ENCODE results near the gene OSBPL10. TPM values are rescaled to one million over a fixed set of nuclear protein-coding genes. Genes with fewer than 3 reads are reported as not detected.

OSBPL10 gene
- total RNA-seq, 1 donor from 2014 or later = 52.7 TPM

DNA sequence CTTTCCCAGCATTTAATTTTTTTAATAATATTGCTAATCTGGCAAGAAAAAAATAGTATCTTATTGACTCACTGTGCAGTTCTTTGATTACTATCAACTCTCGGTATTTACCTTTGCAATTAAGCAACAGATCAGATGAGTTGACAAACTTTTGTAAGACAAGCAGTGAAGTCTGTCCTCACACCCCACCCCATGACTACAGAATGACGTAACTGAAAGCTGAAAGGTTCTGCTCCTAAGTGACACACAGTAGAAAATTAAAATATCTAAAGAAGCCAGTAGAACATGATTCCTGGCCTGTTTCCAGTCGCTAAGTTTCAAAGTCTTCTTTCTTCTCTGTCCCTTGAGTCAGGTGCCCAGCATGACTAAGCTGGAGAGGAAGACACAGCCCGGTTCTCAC is 312.8 kb downstream of the OSBPL10 start:
- Histone ChIP-seq H3K9me3 (ENCODE audit: insufficient read depth, low read depth, low read length) (no peaks in the 10 kb centered on the region), H4K20me1 (ENCODE audit: insufficient read depth, low read length) (no peaks in the 10 kb centered on the region), H3K4me2 (ENCODE audit: low read length) (no peak overlapping the region), H3K9ac (ENCODE audit: low read length) (no peak overlapping the region), H3K79me2 (ENCODE audit: insufficient read depth, low read length) (no peaks in the 10 kb centered on the region), H2AFZ (ENCODE audit: low read depth, low read length) (no peak overlapping the region), H3K27me3 (ENCODE audit: insufficient read depth, low read length) (no peaks in the 10 kb centered on the region), H3K4me1 (ENCODE audit: insufficient read depth, low read length) (no peaks in the 10 kb centered on the region), H3K27ac (ENCODE audit: low read depth, low read length) (no peak overlapping the region), H3K4me3 (ENCODE audit: insufficient read depth, low read depth, low read length) (no peak overlapping the region), H3K36me3 (ENCODE audit: insufficient read depth, low read length) (no peaks in the 10 kb centered on the region)
- DNase-seq (ENCODE audit: low read depth) = no peak
- no peak overlapping the region for H3K4me3 Mint-ChIP-seq (ENCODE audit: unreplicated experiment)
- H3K4me1 Mint-ChIP-seq (ENCODE audit: low read depth, unreplicated experiment) = no peaks in the 10 kb centered on the region
- H3K36me3 Mint-ChIP-seq (ENCODE audit: low read depth, unreplicated experiment) = peaks cover 24% of the 10 kb centered on the region
- no peaks in the 10 kb centered on the region for H3K9me3 Mint-ChIP-seq (ENCODE audit: unreplicated experiment)
- H3K27me3 Mint-ChIP-seq (ENCODE audit: low read depth, unreplicated experiment) = no peaks in the 10 kb centered on the region
- no peak for FAIRE-seq
- TF ChIP-seq EZH2 (IDR thresholded peaks at IDR 0.05; ENCODE audit: insufficient read depth, low read length) = no peak
- no peak overlapping the region for H3K27ac Mint-ChIP-seq (ENCODE audit: unreplicated experiment)

DNA sequence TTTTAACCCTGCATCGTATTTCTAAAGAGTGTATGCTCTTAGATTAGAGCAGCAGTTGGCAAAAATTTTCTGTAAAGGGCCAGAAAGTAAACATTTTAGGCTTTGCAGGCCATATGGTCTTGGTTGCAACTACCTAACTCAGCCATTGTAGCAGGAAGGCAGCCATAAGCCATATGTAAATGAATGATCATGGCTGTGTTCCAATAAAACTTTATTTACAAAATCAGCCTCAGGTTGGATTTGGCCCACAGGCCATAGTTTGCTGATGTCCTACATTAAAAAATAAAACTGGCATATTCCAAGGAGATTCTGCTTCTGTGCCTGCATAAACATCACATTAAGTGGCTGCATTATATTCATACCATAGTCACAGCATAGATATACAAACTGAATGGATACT is 313.5 kb downstream of the OSBPL10 start:
- Histone ChIP-seq H2AFZ (ENCODE audit: low read depth, low read length) (no peak overlapping the region), H3K9me3 (ENCODE audit: insufficient read depth, low read depth, low read length) (no peaks in the 10 kb centered on the region), H3K27me3 (ENCODE audit: insufficient read depth, low read length) (no peaks in the 10 kb centered on the region), H3K79me2 (ENCODE audit: insufficient read depth, low read length) (no peaks in the 10 kb centered on the region), H3K9ac (ENCODE audit: low read length) (no peak overlapping the region), H3K4me2 (ENCODE audit: low read length) (no peak overlapping the region), H3K27ac (ENCODE audit: low read depth, low read length) (no peak overlapping the region), H3K4me3 (ENCODE audit: insufficient read depth, low read depth, low read length) (no peak overlapping the region), H4K20me1 (ENCODE audit: insufficient read depth, low read length) (no peaks in the 10 kb centered on the region), H3K36me3 (ENCODE audit: insufficient read depth, low read length) (no peaks in the 10 kb centered on the region), H3K4me1 (ENCODE audit: insufficient read depth, low read length) (no peaks in the 10 kb centered on the region)
- Mint-ChIP-seq H3K27ac (ENCODE audit: unreplicated experiment) (no peak overlapping the region), H3K4me1 (ENCODE audit: low read depth, unreplicated experiment) (no peaks in the 10 kb centered on the region), H3K36me3 (ENCODE audit: low read depth, unreplicated experiment) (peaks cover 24% of the 10 kb centered on the region), H3K4me3 (ENCODE audit: unreplicated experiment) (no peak overlapping the region), H3K9me3 (ENCODE audit: unreplicated experiment) (no peaks in the 10 kb centered on the region), H3K27me3 (ENCODE audit: low read depth, unreplicated experiment) (no peaks in the 10 kb centered on the region)
- DNase-seq (ENCODE audit: low read depth) (no peak), FAIRE-seq (no peak)
- TF ChIP-seq EZH2 (IDR thresholded peaks at IDR 0.05; ENCODE audit: insufficient read depth, low read length) = no peak
- TF ChIP-seq, protein P1, sequence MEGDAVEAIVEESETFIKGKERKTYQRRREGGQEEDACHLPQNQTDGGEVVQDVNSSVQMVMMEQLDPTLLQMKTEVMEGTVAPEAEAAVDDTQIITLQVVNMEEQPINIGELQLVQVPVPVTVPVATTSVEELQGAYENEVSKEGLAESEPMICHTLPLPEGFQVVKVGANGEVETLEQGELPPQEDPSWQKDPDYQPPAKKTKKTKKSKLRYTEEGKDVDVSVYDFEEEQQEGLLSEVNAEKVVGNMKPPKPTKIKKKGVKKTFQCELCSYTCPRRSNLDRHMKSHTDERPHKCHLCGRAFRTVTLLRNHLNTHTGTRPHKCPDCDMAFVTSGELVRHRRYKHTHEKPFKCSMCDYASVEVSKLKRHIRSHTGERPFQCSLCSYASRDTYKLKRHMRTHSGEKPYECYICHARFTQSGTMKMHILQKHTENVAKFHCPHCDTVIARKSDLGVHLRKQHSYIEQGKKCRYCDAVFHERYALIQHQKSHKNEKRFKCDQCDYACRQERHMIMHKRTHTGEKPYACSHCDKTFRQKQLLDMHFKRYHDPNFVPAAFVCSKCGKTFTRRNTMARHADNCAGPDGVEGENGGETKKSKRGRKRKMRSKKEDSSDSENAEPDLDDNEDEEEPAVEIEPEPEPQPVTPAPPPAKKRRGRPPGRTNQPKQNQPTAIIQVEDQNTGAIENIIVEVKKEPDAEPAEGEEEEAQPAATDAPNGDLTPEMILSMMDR (IDR thresholded peaks at IDR 0.05; ENCODE audit: insufficient read depth, low read depth, low read length) = no peak

GRCh38 chr3:31664031-31664430 is 317.0 kb downstream of the OSBPL10 start:
- Histone ChIP-seq H3K9me3 (ENCODE audit: insufficient read depth, low read depth, low read length) (no peaks in the 10 kb centered on the region), H3K79me2 (ENCODE audit: insufficient read depth, low read length) (no peaks in the 10 kb centered on the region), H2AFZ (ENCODE audit: low read depth, low read length) (no peak overlapping the region), H3K36me3 (ENCODE audit: insufficient read depth, low read length) (no peaks in the 10 kb centered on the region), H3K27ac (ENCODE audit: low read depth, low read length) (no peak overlapping the region), H3K9ac (ENCODE audit: low read length) (no peak overlapping the region), H3K4me2 (ENCODE audit: low read length) (no peak overlapping the region), H3K27me3 (ENCODE audit: insufficient read depth, low read length) (no peaks in the 10 kb centered on the region), H4K20me1 (ENCODE audit: insufficient read depth, low read length) (no peaks in the 10 kb centered on the region), H3K4me3 (ENCODE audit: insufficient read depth, low read depth, low read length) (no peak overlapping the region), H3K4me1 (ENCODE audit: insufficient read depth, low read length) (no peaks in the 10 kb centered on the region)
- no peak for DNase-seq (ENCODE audit: low read depth)
- no peaks in the 10 kb centered on the region for H3K27me3 Mint-ChIP-seq (ENCODE audit: low read depth, unreplicated experiment)
- no peak overlapping the region for H3K4me3 Mint-ChIP-seq (ENCODE audit: unreplicated experiment)
- peaks cover 3% of the 10 kb centered on the region for H3K4me1 Mint-ChIP-seq (ENCODE audit: low read depth, unreplicated experiment)
- no peak for FAIRE-seq
- no peak overlapping the region for H3K27ac Mint-ChIP-seq (ENCODE audit: unreplicated experiment)
- H3K9me3 Mint-ChIP-seq (ENCODE audit: unreplicated experiment) = no peaks in the 10 kb centered on the region
- H3K36me3 Mint-ChIP-seq (ENCODE audit: low read depth, unreplicated experiment) = peaks cover 19% of the 10 kb centered on the region
- no peak for TF ChIP-seq EZH2 (IDR thresholded peaks at IDR 0.05; ENCODE audit: insufficient read depth, low read length)
- TF ChIP-seq, protein P1 (IDR thresholded peaks at IDR 0.05; ENCODE audit: insufficient read depth, low read depth, low read length) = no peak

All from astrocyte (in vitro differentiated cells and primary cell).